Bronchial epithelial cell (primary cell): Measurements from ENCODE around the gene DNA2. TPM values are rescaled to one million over a fixed set of nuclear protein-coding genes. Genes with fewer than 3 reads are reported as not detected.
A peak's percentile ranks its signal among the peaks of the same experiment; 100 is the strongest.

Experiments used
- DNase-seq: peaks from one replicate; pipeline ENCODE4 v3.0.0-alpha.2; 2010; ENCODE audit warnings: low read depth
- FAIRE-seq: peaks from 2 replicates; lab custom pipeline; 2011; peaks lifted over from hg19 to GRCh38; lab: Jason Lieb, UNC
- H3K27me3 ChIP-seq: 2 replicates; pipeline ENCODE4 v1.5.1; 2011; ENCODE audit warnings: low read length; ENCODE audit not compliant: control insufficient read depth, insufficient read depth
- H3K36me3 ChIP-seq: 2 replicates; pipeline ENCODE4 v1.5.1; 2011; ENCODE audit warnings: low read length; ENCODE audit not compliant: control insufficient read depth, insufficient read depth
- H3K4me3 ChIP-seq: 2 replicates; pipeline ENCODE4 v1.5.1; 2011; ENCODE audit warnings: mild to moderate bottlenecking, low read depth, low read length, control low read depth
- CTCF ChIP-seq: IDR thresholded peaks from 2 replicates; pipeline ENCODE4 v1.5.1; 2011; ENCODE audit warnings: mild to moderate bottlenecking, moderate library complexity, low read length, control low read depth, inconsistent platforms; ENCODE audit not compliant: insufficient read depth, severe bottlenecking
- total RNA-seq: library from RNA; depleted of rRNA; stranded (reverse); fragments of >200 nt; gene quantifications from 2 replicates; pipeline ENCODE4 v1.2.1, GENCODE V29; 2014

The DNA2 gene
- total RNA-seq, 1 donor from 2014 or later, result 3.4 TPM

- no peak for TF ChIP-seq CTCF
- Histone ChIP-seq H3K27me3 (no peaks in the 10 kb centered on the region), H3K4me3 (no peak overlapping the region), H3K36me3 (no peaks in the 10 kb centered on the region)
- DNase-seq, result no peak
- no peak for FAIRE-seq
Observed at GRCh38 chr10:68435803-68436202, 36.0 kb downstream of the DNA2 start.

- no peaks in the 10 kb centered on the region for H3K36me3 ChIP-seq
- H3K4me3 ChIP-seq, result no peak overlapping the region
- no peaks in the 10 kb centered on the region for H3K27me3 ChIP-seq
- DNase-seq (peak; percentile 86), FAIRE-seq (no peak)
- TF ChIP-seq CTCF, result no peak
Observed at GRCh38 chr10:68434657-68435056, 37.1 kb downstream of the DNA2 start.

GRCh38 chr10:68428396-68429104 is 43.2 kb downstream of the DNA2 start:
- no peaks in the 10 kb centered on the region for H3K36me3 ChIP-seq
- no peaks in the 10 kb centered on the region for H3K27me3 ChIP-seq
- H3K4me3 ChIP-seq, result no peak overlapping the region
- TF ChIP-seq CTCF, result no peak
- FAIRE-seq, result no peak
- no peak for DNase-seq

- DNase-seq (no peak), FAIRE-seq (no peak)
- H3K27me3 ChIP-seq, result no peaks in the 10 kb centered on the region
- H3K4me3 ChIP-seq, result no peak overlapping the region
- TF ChIP-seq CTCF, result no peak
- no peaks in the 10 kb centered on the region for H3K36me3 ChIP-seq
Observed at GRCh38 chr10:68424454-68425014, 47.2 kb downstream of the DNA2 start.

- no peak for DNase-seq
- H3K36me3 ChIP-seq, result no peaks in the 10 kb centered on the region
- TF ChIP-seq CTCF, result no peak
- no peak for FAIRE-seq
- H3K4me3 ChIP-seq, result no peak overlapping the region
- H3K27me3 ChIP-seq, result no peaks in the 10 kb centered on the region
Observed at GRCh38 chr10:68423522-68423921, 48.3 kb downstream of the DNA2 start.
